PC-9 (cell line): Measurements from ENCODE around the gene BRD1.

Experiments used
- EZH2 ChIP-seq: fragments of 200-600 bp; sonication (generic); IDR thresholded peaks from 2 replicates; pipeline ENCODE4 v1.8.0; 2017; ENCODE audit warnings: antibody characterized with exemption, low read depth
- TF ChIP-seq, protein P1 (sequence below): fragments of 200-600 bp; sonication (generic); conservative IDR thresholded peaks from 2 replicates; pipeline ENCODE4 v1.6.1; 2017; ENCODE audit warnings: mixed run types, antibody characterized with exemption, mild to moderate bottlenecking, moderate library complexity

DNA sequence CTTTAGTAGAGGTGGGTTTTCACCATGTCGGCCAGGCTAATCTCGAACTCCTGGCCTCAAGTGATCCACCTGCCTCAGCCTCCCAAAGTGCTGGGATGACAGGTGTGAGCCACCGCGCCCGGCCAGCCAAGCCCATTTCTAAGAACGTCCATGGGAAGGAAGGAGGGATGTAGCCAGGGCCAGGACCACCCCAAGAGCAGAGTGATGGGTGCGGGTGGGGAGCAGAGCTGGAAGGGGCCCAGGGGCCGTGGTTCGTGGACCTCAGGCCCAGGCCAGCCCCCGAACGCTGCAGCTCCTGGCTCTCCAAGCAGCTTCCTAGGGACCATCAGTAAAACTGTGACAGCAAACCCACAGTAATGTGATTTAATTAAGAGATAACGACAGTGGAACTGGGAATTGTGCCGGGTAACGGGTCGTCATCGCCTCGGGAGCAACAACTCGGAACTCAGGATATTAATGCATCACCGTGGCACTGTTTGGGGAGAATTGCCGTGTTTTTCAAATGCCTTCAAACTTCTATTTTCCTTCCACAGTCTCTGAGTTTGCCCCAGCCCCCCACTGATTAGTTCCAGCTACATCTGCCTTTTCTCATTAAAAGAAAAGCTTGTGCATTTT is 74.3 kb downstream of the BRD1 start:
- TF ChIP-seq, protein P1, sequence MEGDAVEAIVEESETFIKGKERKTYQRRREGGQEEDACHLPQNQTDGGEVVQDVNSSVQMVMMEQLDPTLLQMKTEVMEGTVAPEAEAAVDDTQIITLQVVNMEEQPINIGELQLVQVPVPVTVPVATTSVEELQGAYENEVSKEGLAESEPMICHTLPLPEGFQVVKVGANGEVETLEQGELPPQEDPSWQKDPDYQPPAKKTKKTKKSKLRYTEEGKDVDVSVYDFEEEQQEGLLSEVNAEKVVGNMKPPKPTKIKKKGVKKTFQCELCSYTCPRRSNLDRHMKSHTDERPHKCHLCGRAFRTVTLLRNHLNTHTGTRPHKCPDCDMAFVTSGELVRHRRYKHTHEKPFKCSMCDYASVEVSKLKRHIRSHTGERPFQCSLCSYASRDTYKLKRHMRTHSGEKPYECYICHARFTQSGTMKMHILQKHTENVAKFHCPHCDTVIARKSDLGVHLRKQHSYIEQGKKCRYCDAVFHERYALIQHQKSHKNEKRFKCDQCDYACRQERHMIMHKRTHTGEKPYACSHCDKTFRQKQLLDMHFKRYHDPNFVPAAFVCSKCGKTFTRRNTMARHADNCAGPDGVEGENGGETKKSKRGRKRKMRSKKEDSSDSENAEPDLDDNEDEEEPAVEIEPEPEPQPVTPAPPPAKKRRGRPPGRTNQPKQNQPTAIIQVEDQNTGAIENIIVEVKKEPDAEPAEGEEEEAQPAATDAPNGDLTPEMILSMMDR: no peak
- no peak for TF ChIP-seq EZH2
